GM12878 (cell line): Measurements from ENCODE around the gene ALG12. TPM values are rescaled to one million over a fixed set of nuclear protein-coding genes. Genes with fewer than 3 reads are reported as not detected.

ENCODE experiments used
- ATAC-seq: fragments of 200-7000 bp; cut with Tn5 transposase; 3 replicates; pipeline ENCODE4 v1.9.1; 2020; ENCODE audit warnings: mild to moderate bottlenecking, moderate library complexity
- BruUV-seq: library from RNA; stranded (reverse); fragments of 400-500 nt; replicated peaks from 2 replicates; lab custom pipeline; 2021; lab: Mats Ljungman, UMichigan
- CTCF ChIA-PET: fragments of 300-600 bp; sonication (Branson Sonifier 250); formaldehyde crosslinking; extraction: SDS; loops from one replicate; lab custom pipeline; 2021; ENCODE audit warnings: inconsistent platforms; lab: Yijun Ruan, JAX
- POLR2A ChIA-PET: fragments of 350-600 bp; formaldehyde crosslinking; extraction: SDS; loops from one replicate; lab custom pipeline; 2021; ENCODE audit warnings: inconsistent platforms; lab: Charles Lee
- RAD21 ChIA-PET: fragments of 300-600 bp; sonication (Branson Sonifier 250); formaldehyde crosslinking; loops from one replicate; lab custom pipeline; 2023; ENCODE audit warnings: antibody characterized with exemption; ENCODE audit not compliant: unreplicated experiment; lab: Charles Lee
- SMC1A ChIA-PET: fragments of 300-600 bp; sonication (Branson Sonifier 250); formaldehyde crosslinking; loops from one replicate; lab custom pipeline; 2023; ENCODE audit not compliant: unreplicated experiment, uncharacterized antibody; lab: Charles Lee
- DNase-seq: peaks from one replicate; pipeline ENCODE4 v3.0.0-alpha.2; 2011; ENCODE audit warnings: low read depth, low spot score
- FAIRE-seq: peaks from 3 replicates; lab custom pipeline; 2011; peaks lifted over from hg19 to GRCh38; lab: Jason Lieb, UNC
- H2AFZ ChIP-seq: 2 replicates; pipeline ENCODE4 v1.6.0; 2011; ENCODE audit warnings: low read depth, low read length, control low read depth; ENCODE audit not compliant: control insufficient read depth
- H3K27ac ChIP-seq: 2 replicates; pipeline ENCODE4 v1.5.1; 2011; ENCODE audit warnings: control low read depth; ENCODE audit not compliant: control insufficient read depth, insufficient read depth
- H3K27me3 ChIP-seq, 2 experiments: replicated peaks in 1 of 2; 2 replicates each; pipeline versions ENCODE4 v1.6.0 to v1.6.1; 2011; ENCODE audit warnings: low read length in 1 of 2; ENCODE audit not compliant: control insufficient read depth in 2 of 2, insufficient read depth in 2 of 2
- H3K36me3 ChIP-seq, 2 experiments: 2 replicates each; pipeline ENCODE4 v1.5.1; 2011; ENCODE audit warnings: low read length in 1 of 2; ENCODE audit not compliant: control insufficient read depth in 2 of 2, insufficient read depth in 2 of 2
- H3K4me1 ChIP-seq: 2 replicates; pipeline ENCODE4 v1.6.1; 2011; ENCODE audit warnings: mild to moderate bottlenecking, low read length, moderate library complexity, mixed read lengths; ENCODE audit not compliant: control insufficient read depth, insufficient read depth
- H3K4me2 ChIP-seq: 2 replicates; pipeline ENCODE4 v1.6.0; 2011; ENCODE audit warnings: control low read depth; ENCODE audit not compliant: control insufficient read depth, insufficient read depth
- H3K4me3 ChIP-seq: fragments of 200-600 bp; sonication (generic); 2 replicates; pipeline ENCODE4 v1.5.1; 2016
- H3K79me2 ChIP-seq: 2 replicates; pipeline ENCODE4 v1.6.0; 2011; ENCODE audit warnings: low read length; ENCODE audit not compliant: control insufficient read depth, insufficient read depth
- H3K9ac ChIP-seq: 2 replicates; pipeline ENCODE4 v1.8.0; 2011; ENCODE audit warnings: low read length, control low read depth, mixed read lengths; ENCODE audit not compliant: control insufficient read depth, insufficient read depth
- H3K9me3 ChIP-seq: replicated peaks from 3 replicates; pipeline ENCODE4 v1.5.1; 2011; ENCODE audit warnings: mild to moderate bottlenecking, low read length; ENCODE audit not compliant: control insufficient read depth, insufficient read depth
- H4K20me1 ChIP-seq: 2 replicates; pipeline ENCODE4 v1.6.0; 2011; ENCODE audit not compliant: control insufficient read depth, insufficient read depth
- CREB1 ChIP-seq: IDR thresholded peaks from 2 replicates; pipeline ENCODE4 v1.6.1; 2012; ENCODE audit warnings: low read depth, mild to moderate bottlenecking, inconsistent platforms
- FOXM1 ChIP-seq: IDR thresholded peaks from 2 replicates; pipeline ENCODE4 v1.6.1; 2012; ENCODE audit warnings: low read depth, mild to moderate bottlenecking, inconsistent platforms, low read length, moderate library complexity
- GATAD2B ChIP-seq: fragments of 450-650 bp; conservative IDR thresholded peaks from 2 replicates; pipeline ENCODE4 v1.6.1; 2017; ENCODE audit warnings: low read depth, mild to moderate bottlenecking, moderate library complexity
- NFXL1 ChIP-seq: fragments of 450-650 bp; IDR thresholded peaks from 2 replicates; pipeline ENCODE4 v1.6.1; 2017; ENCODE audit warnings: antibody characterized with exemption, mild to moderate bottlenecking, borderline replicate concordance
- NRF1 ChIP-seq: conservative IDR thresholded peaks from 2 replicates; pipeline ENCODE4 v1.6.1; 2011; ENCODE audit warnings: mild to moderate bottlenecking, low read depth, low read length, improper control_type of control experiment
- PKNOX1 ChIP-seq: fragments of 450-650 bp; IDR thresholded peaks from 2 replicates; pipeline ENCODE4 v1.6.1; 2016; ENCODE audit warnings: mild to moderate bottlenecking
- RCOR1 ChIP-seq: conservative IDR thresholded peaks from 2 replicates; pipeline ENCODE4 v1.6.1; 2012; ENCODE audit warnings: low read depth, low read length, improper control_type of control experiment
- SRF ChIP-seq, 2 experiments: IDR thresholded peaks; 2 replicates each; pipeline ENCODE4 v1.6.1; 2011; ENCODE audit warnings: low read depth in 2 of 2, low read length in 2 of 2, mild to moderate bottlenecking in 1 of 2, moderate library complexity in 1 of 2
- SUPT20H ChIP-seq: IDR thresholded peaks from 2 replicates; pipeline ENCODE4 v1.6.1; 2011; ENCODE audit warnings: low read depth, mild to moderate bottlenecking, low read length, moderate library complexity, borderline replicate concordance; ENCODE audit not compliant: control insufficient read depth
- TBL1XR1 ChIP-seq: IDR thresholded peaks from 2 replicates; pipeline ENCODE4 v1.6.1; 2012; ENCODE audit warnings: low read depth, low read length, improper control_type of control experiment
- ZNF622 ChIP-seq: fragments of 450-650 bp; IDR thresholded peaks from 2 replicates; pipeline ENCODE4 v1.6.1; 2017; ENCODE audit warnings: mild to moderate bottlenecking, inconsistent platforms
- ZNF687 ChIP-seq: fragments of 450-650 bp; IDR thresholded peaks from 2 replicates; pipeline ENCODE4 v1.6.1; 2017; ENCODE audit warnings: mild to moderate bottlenecking, moderate library complexity
- whole genome bisulfite sequencing: methylation state at CpG from one replicate; pipeline ENCODE4 v1.1.6; 2016; ENCODE audit warnings: low lambda C conversion rate; ENCODE audit not compliant: insufficient replicate concordance, insufficient coverage; ENCODE audit errors: missing lambda C conversion rate; 5-methylcytosine and 5-hydroxymethylcytosine counted together
- in situ Hi-C: fragments of 300-500 bp; cut with MboI; formaldehyde crosslinking; loops from 9 replicates; pipeline ENCODE4 v1.14.3; 2018; ENCODE audit warnings: mixed read lengths
- intact Hi-C: fragments of 100-400 bp; cut with micrococcal nuclease; formaldehyde crosslinking; loops from one replicate; pipeline ENCODE4 v1.14.2; 2022; ENCODE audit not compliant: unreplicated experiment
- polyA plus RNA-seq, 11 experiments: library from polyadenylated mRNA; depleted of rRNA in 4 of 11; unstranded in 6 of 11; stranded (reverse) in 5 of 11; fragments of >200 nt; fragmentation: Nextera tagmentation in 4 of 11; fragmentation: Illumina TruSeq in 1 of 11; extraction: Ambion mirVana in 4 of 11; extraction: Trizol in 1 of 11; gene quantifications; 1 replicate in 1 of 11; 2 replicates in 10 of 11; pipeline versions ENCODE4 v1.2.1 to v1.2.3, GENCODE V29; 2011 to 2016; ENCODE audit warnings: inconsistent platforms in 2 of 11, missing spikeins in 2 of 11, low read depth in 1 of 11
- total RNA-seq, 4 experiments: library from RNA; depleted of rRNA in 3 of 4; stranded (reverse); fragments of >200 nt in 3 of 4; fragmentation: Illumina TruSeq in 1 of 4; extraction: Trizol in 1 of 4; gene quantifications; 2 replicates each; pipeline versions ENCODE4 v1.2.1 to v1.2.3, GENCODE V29; 2013 to 2021
- TF ChIP-seq, protein P1 (sequence below): fragments of 450-650 bp; IDR thresholded peaks from 2 replicates; pipeline ENCODE4 v1.6.1; 2017; ENCODE audit warnings: low read depth, mild to moderate bottlenecking, moderate library complexity
- TF ChIP-seq, protein P2 (sequence below): fragments of 450-650 bp; IDR thresholded peaks from 2 replicates; pipeline ENCODE4 v1.6.1; 2017; ENCODE audit warnings: mild to moderate bottlenecking

Gene ALG12
- total and polyA plus RNA-seq, 10 of the 15 experiments (the other 5 are each of a cell fraction or from before 2014, with no cell fraction given), result 0.22 to 23.4 (median 6.6) TPM

DNA sequence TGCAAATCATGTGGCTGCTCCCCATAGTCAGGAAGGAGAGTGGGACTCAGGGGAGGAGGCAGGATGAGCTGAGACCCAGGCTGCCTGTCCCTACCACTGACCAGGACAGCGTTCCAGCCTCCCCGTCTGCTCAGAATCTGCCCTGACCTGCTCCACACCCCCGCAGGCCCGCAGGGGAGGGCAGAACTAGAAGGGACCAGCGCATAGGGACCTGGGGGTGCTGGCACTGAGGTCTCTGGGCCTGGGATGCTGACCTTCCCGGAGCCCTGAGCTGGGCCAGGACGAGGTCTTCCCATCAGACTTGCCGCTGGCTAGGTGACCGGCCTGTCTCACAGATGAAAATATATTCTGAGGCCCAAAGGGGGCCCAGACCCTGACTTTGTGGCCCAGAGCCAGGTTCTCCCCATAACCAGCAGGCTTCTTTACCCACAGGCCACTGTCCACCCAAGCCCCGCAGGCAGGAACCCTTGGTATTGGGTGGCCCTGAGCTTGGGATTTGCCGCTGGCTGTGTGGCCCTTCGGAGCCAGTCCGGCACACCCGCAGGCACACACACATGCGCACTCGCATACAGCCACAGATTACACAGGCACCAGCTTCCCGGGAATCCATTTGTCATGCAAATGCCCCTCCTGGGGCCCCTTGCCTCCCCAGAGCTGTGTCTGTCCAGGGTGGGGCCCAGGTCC lies 28.5 kb upstream of the ALG12 start:
- no peak overlapping the region for H3K9ac ChIP-seq
- H3K36me3 ChIP-seq, result no peaks in the 10 kb centered on the region
- WGBS, result 79% methylated on average over 16 of the region's 17 CpGs
- no peak for ATAC-seq
- DNase-seq, result no peak
- in situ Hi-C loops, result no loop called here
- no peak for FAIRE-seq
- peaks cover 16% of the 10 kb centered on the region for H3K79me2 ChIP-seq
- H2AFZ ChIP-seq, result no peak overlapping the region
- H3K4me1 ChIP-seq, result peaks cover 4% of the 10 kb centered on the region; the same call in 1 of the 2 replicates
- ChIA-PET CTCF (interaction anchor here (0.6 to 1.2 kb wide), 2 partner anchors 10 to 276 kb away, joined by 3 to 4 read pairs; no protein-coding TSS in a partner anchor), SMC1A (no interaction called here), RAD21 (no interaction called here), POLR2A (interaction anchor here (0.7 to 1.2 kb wide), 2 partner anchors 9 to 11 kb away, joined by 4 to 5 read pairs; no protein-coding TSS in a partner anchor)
- H3K27me3 ChIP-seq, result no peaks in the 10 kb centered on the region
- no TSS peak for BruUV-seq
- H3K4me3 ChIP-seq, result no peak overlapping the region
- H3K9me3 ChIP-seq, result no peaks in the 10 kb centered on the region
- intact Hi-C loops, result no loop called here
- no peaks in the 10 kb centered on the region for H4K20me1 ChIP-seq
- no peak overlapping the region for H3K27ac ChIP-seq
- H3K4me2 ChIP-seq, result no peak overlapping the region
- TF ChIP-seq PKNOX1 (no peak), ZNF687 (no peak), NRF1 (no peak), SUPT20H (no peak), RCOR1 (no peak), FOXM1 (no peak), SRF (IDR thresholded peaks at IDR 0.05; ENCODE audit: low read depth in 2 of 2, low read length in 2 of 2) (no peak), GATAD2B (no peak), CREB1 (no peak), ZNF622 (no peak), TBL1XR1 (no peak), NFXL1 (no peak)
- TF ChIP-seq, protein P1, sequence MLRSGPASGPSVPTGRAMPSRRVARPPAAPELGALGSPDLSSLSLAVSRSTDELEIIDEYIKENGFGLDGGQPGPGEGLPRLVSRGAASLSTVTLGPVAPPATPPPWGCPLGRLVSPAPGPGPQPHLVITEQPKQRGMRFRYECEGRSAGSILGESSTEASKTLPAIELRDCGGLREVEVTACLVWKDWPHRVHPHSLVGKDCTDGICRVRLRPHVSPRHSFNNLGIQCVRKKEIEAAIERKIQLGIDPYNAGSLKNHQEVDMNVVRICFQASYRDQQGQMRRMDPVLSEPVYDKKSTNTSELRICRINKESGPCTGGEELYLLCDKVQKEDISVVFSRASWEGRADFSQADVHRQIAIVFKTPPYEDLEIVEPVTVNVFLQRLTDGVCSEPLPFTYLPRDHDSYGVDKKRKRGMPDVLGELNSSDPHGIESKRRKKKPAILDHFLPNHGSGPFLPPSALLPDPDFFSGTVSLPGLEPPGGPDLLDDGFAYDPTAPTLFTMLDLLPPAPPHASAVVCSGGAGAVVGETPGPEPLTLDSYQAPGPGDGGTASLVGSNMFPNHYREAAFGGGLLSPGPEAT, result no peak
- TF ChIP-seq, protein P2, sequence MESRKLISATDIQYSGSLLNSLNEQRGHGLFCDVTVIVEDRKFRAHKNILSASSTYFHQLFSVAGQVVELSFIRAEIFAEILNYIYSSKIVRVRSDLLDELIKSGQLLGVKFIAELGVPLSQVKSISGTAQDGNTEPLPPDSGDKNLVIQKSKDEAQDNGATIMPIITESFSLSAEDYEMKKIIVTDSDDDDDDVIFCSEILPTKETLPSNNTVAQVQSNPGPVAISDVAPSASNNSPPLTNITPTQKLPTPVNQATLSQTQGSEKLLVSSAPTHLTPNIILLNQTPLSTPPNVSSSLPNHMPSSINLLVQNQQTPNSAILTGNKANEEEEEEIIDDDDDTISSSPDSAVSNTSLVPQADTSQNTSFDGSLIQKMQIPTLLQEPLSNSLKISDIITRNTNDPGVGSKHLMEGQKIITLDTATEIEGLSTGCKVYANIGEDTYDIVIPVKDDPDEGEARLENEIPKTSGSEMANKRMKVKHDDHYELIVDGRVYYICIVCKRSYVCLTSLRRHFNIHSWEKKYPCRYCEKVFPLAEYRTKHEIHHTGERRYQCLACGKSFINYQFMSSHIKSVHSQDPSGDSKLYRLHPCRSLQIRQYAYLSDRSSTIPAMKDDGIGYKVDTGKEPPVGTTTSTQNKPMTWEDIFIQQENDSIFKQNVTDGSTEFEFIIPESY, result no peak
